Adrenal gland (tissue), 12 donors: ENCODE data around the gene PGAP1. TPM values are rescaled to one million over a fixed set of nuclear protein-coding genes. Genes with fewer than 3 reads are reported as not detected.

Source experiments
- DNase-seq, 7 donors: peaks; one replicate each; pipeline ENCODE4 v3.0.0-alpha.2; 2019 to 2020
- H3K27ac ChIP-seq, 5 donors: fragments of 200-600 bp; sonication (generic) in 4 of 5; 1 replicate in 3 of 5; 2 replicates in 2 of 5; pipeline versions ENCODE4 v1.5.1 to v1.8.0; 2016 to 2020; ENCODE audit warnings: mild to moderate bottlenecking in 1 of 5
- H3K27me3 ChIP-seq: fragments of 200-600 bp; 2 replicates; pipeline ENCODE4 v1.8.0; 2021
- H3K36me3 ChIP-seq, 2 donors: fragments of 200-600 bp; replicated peaks in 1 of 2; 1 replicate in 1 of 2; 2 replicates in 1 of 2; pipeline versions ENCODE4 v1.5.1 to v1.8.0; 2018 to 2022
- H3K4me1 ChIP-seq, 2 donors: fragments of 200-600 bp; replicated peaks in 1 of 2; 1 replicate in 1 of 2; 2 replicates in 1 of 2; pipeline versions ENCODE4 v1.5.1 to v1.8.0; 2018 to 2021
- H3K4me3 ChIP-seq, 4 donors: fragments of 200-600 bp; sonication (generic) in 3 of 4; one replicate each; pipeline ENCODE4 v1.5.1; 2016 to 2018
- H3K9me3 ChIP-seq, 3 donors: fragments of 200-600 bp; sonication (generic) in 1 of 3; replicated peaks in 1 of 3; 1 replicate in 2 of 3; 2 replicates in 1 of 3; pipeline versions ENCODE4 v1.5.1 to v1.8.0; 2016 to 2021
- CTCF ChIP-seq, 6 experiments: fragments of 450-650 bp in 4 of 6; fragments of 200-600 bp in 2 of 6; sonication (generic) in 1 of 6; IDR thresholded peaks; 1 replicate in 5 of 6; 2 replicates in 1 of 6; pipeline versions ENCODE4 v1.5.1 to v1.8.0; 2016 to 2021; ENCODE audit warnings: antibody characterized with exemption in 6 of 6, mild to moderate bottlenecking in 2 of 6, moderate library complexity in 1 of 6
- POLR2A ChIP-seq, 2 donors: fragments of 450-650 bp; IDR thresholded peaks; one replicate each; pipeline ENCODE4 v1.6.1; 2017; ENCODE audit warnings: antibody characterized with exemption in 2 of 2, mild to moderate bottlenecking in 2 of 2, moderate library complexity in 1 of 2
- WGBS, 4 donors: extraction: QIAGEN DNeasy Blood & Tissue Kit in 2 of 4; methylation state at CpG; one replicate each; pipeline versions ENCODE4 v1.1.5 to v1.1.7; 2013 to 2017; 5-methylcytosine and 5-hydroxymethylcytosine counted together
- intact Hi-C, 2 donors: fragments of 100-400 bp; cut with DNase I; formaldehyde crosslinking; loops; one replicate each; pipeline versions ENCODE4 v1.14.1 to v1.15.0; 2022 to 2023
- polyA plus RNA-seq, 3 donors: library from polyadenylated mRNA; stranded (reverse); fragments of 200-250 nt in 2 of 3; fragments of 350-450 nt in 1 of 3; fragmentation: Illumina TruSeq in 1 of 3; extraction: RNeasy Lipid Tissue Mini Kit (QIAGEN cat#74804) in 1 of 3; gene quantifications; one replicate each; pipeline ENCODE4 v1.2.3, GENCODE V29; 2013 to 2014
- total RNA-seq, 9 donors: library from RNA; depleted of rRNA in 4 of 9; stranded (reverse); fragments of >200 nt in 4 of 9; fragments of 120-200 nt in 1 of 9; fragmentation: NEBNext Ultra II Directional in 1 of 9; extraction: Animal tissue kit (Norgen Biotek cat#: 25700) in 1 of 9; gene quantifications; one replicate each; pipeline versions ENCODE4 v1.1.0 to v1.2.4, GENCODE V29; 2013 to 2023
- donor health status: healthy with polysubstance abuse.
- donor health status: Bipolar disorder and iron deficiency.
- donor health status: DM: yes; HTN: yes; CAD: no.
- donor health status: DM: no; HTN: no; CAD: no.
- donor health status: DM: no; HTN: no; CAD: no.
- donor health status: DM: yes; HTN: yes; CAD: no.

Gene PGAP1
- total and polyA plus RNA-seq, 12 donors: 1.8 to 11.6 (median 6.5) TPM

- Histone ChIP-seq H3K9me3 (no peaks in the 10 kb centered on the region), H3K36me3 (no peaks in the 10 kb centered on the region), H3K4me3 (no peak overlapping the region), H3K27ac (no peak overlapping the region), H3K4me1 (no peaks in the 10 kb centered on the region), H3K27me3 (no peaks in the 10 kb centered on the region)
- DNase-seq: no peak
- intact Hi-C loops: no loop called here
- no peak for TF ChIP-seq CTCF (IDR thresholded peaks at IDR 0.05)
- no peak for TF ChIP-seq POLR2A (IDR thresholded peaks at IDR 0.05)
- 78 to 88% (median 80%) methylated on average over 1 of the region's 1 CpG for WGBS, 4 donors
These were observed 8.2 kb upstream of the PGAP1 start for GRCh38 chr2:196934672-196935071.

- intact Hi-C loops: no loop called here
- Histone ChIP-seq H3K27ac (no peak overlapping the region), H3K9me3 (no peaks in the 10 kb centered on the region), H3K4me1 (peaks cover 0 to 9% of the 10 kb centered on the region in 2 donors), H3K36me3 (no peaks in the 10 kb centered on the region), H3K27me3 (no peaks in the 10 kb centered on the region), H3K4me3 (no peak overlapping the region)
- 83 to 91% (median 90%) methylated on average over 2 of the region's 2 CpGs for WGBS, 4 donors
- no peak for TF ChIP-seq POLR2A (IDR thresholded peaks at IDR 0.05)
- TF ChIP-seq CTCF (IDR thresholded peaks at IDR 0.05): no peak
- DNase-seq: no peak
These were observed 5.0 kb upstream of the PGAP1 start for GRCh38 chr2:196931555-196931954.

- TF ChIP-seq CTCF (IDR thresholded peaks at IDR 0.05) (no peak), POLR2A (IDR thresholded peaks at IDR 0.05) (no peak)
- H3K27me3 ChIP-seq: no peaks in the 10 kb centered on the region
- no peaks in the 10 kb centered on the region for H3K36me3 ChIP-seq
- intact Hi-C loops: loop anchor here in 1 of 2 donors (10.0 kb wide), 1 partner anchor 133 kb away; the partner anchor contains the start of gene GTF3C3
- peak overlapping the region; percentile 68 to 80 (median 78) for H3K4me3 ChIP-seq
- no peaks in the 10 kb centered on the region for H3K9me3 ChIP-seq
- peaks cover 0 to 29% of the 10 kb centered on the region in 2 donors for H3K4me1 ChIP-seq
- WGBS, 4 donors: 12 to 13% (median 12%) methylated on average over 22 of the region's 22 CpGs
- peak in 6 of 7 donors; percentile 27 to 59 (median 40) for DNase-seq
- peak overlapping the region; percentile 74 to 92 (median 86) for H3K27ac ChIP-seq
These were observed 1.1 kb upstream of the PGAP1 start for GRCh38 chr2:196927376-196928225.

GRCh38 chr2:196925768-196926561 is 542 bp downstream of the PGAP1 start:
- Histone ChIP-seq H3K4me3 (peak overlapping the region; percentile 68 to 80 (median 78)), H3K36me3 (no peaks in the 10 kb centered on the region), H3K4me1 (peaks cover 0 to 29% of the 10 kb centered on the region in 2 donors), H3K27me3 (no peaks in the 10 kb centered on the region), H3K27ac (peak overlapping the region in 4 of 5 donors; percentile 83 to 92 (median 89)), H3K9me3 (no peaks in the 10 kb centered on the region)
- TF ChIP-seq CTCF (IDR thresholded peaks at IDR 0.05) (no peak), POLR2A (IDR thresholded peaks at IDR 0.05) (no peak)
- intact Hi-C loops: loop anchor here in 1 of 2 donors (10.0 kb wide), 1 partner anchor 131 kb away; the partner anchor contains the start of gene GTF3C3
- peak; percentile 26 to 61 (median 39) for DNase-seq
- WGBS, 4 donors: 0 to 1% (median 0%) methylated on average over 37 of the region's 37 CpGs
